ENCODE measurements around the gene SMARCA1. TPM values are rescaled to one million over a fixed set of nuclear protein-coding genes. Genes with fewer than 3 reads are reported as not detected.

The SMARCA1 gene, protein sequence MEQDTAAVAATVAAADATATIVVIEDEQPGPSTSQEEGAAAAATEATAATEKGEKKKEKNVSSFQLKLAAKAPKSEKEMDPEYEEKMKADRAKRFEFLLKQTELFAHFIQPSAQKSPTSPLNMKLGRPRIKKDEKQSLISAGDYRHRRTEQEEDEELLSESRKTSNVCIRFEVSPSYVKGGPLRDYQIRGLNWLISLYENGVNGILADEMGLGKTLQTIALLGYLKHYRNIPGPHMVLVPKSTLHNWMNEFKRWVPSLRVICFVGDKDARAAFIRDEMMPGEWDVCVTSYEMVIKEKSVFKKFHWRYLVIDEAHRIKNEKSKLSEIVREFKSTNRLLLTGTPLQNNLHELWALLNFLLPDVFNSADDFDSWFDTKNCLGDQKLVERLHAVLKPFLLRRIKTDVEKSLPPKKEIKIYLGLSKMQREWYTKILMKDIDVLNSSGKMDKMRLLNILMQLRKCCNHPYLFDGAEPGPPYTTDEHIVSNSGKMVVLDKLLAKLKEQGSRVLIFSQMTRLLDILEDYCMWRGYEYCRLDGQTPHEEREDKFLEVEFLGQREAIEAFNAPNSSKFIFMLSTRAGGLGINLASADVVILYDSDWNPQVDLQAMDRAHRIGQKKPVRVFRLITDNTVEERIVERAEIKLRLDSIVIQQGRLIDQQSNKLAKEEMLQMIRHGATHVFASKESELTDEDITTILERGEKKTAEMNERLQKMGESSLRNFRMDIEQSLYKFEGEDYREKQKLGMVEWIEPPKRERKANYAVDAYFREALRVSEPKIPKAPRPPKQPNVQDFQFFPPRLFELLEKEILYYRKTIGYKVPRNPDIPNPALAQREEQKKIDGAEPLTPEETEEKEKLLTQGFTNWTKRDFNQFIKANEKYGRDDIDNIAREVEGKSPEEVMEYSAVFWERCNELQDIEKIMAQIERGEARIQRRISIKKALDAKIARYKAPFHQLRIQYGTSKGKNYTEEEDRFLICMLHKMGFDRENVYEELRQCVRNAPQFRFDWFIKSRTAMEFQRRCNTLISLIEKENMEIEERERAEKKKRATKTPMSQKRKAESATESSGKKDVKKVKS
- total RNA-seq = 26.6 and 31.2 TPM in 2 replicates

DNA sequence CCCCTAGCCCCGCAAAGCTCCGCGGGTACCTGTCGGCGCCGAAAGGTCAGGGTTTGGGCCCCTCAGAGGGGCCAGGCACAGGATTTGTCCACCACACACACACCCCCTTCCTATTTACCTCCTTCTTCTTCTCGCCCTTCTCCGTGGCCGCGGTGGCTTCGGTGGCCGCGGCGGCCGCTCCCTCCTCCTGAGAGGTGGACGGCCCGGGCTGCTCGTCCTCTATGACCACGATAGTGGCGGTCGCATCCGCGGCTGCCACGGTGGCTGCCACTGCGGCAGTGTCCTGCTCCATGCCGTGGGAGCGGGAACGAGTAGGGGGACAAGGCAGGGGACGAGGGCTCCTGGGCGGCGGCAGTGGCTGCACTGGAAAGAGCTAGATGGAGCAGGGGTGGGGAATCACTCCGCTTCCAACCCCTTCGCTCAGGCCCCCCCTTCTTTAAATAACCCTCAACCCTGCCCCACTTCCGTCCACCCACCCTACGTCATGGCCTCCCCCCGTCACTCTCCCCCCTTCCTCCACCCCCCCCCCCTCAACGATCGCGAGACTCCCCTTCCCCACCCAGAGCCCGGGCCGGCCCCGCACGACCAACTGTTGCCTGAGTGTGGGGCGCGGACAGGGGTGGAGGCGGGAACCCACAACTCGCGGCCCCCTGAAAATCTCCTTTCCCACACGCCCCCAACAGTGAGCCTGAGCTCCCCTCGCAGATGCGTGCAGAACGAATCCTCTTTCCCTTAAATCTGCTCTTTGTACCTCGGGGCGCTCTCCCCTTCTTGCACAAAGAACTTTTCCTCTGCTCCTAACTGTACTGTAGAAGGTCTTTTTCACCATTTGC is at the start of gene SMARCA1:
Gene SMARCA1 (minus strand): TSS at position 412 of the 833 bp plus-strand sequence. CDS start 120 bp downstream, at position 292.

DNA sequence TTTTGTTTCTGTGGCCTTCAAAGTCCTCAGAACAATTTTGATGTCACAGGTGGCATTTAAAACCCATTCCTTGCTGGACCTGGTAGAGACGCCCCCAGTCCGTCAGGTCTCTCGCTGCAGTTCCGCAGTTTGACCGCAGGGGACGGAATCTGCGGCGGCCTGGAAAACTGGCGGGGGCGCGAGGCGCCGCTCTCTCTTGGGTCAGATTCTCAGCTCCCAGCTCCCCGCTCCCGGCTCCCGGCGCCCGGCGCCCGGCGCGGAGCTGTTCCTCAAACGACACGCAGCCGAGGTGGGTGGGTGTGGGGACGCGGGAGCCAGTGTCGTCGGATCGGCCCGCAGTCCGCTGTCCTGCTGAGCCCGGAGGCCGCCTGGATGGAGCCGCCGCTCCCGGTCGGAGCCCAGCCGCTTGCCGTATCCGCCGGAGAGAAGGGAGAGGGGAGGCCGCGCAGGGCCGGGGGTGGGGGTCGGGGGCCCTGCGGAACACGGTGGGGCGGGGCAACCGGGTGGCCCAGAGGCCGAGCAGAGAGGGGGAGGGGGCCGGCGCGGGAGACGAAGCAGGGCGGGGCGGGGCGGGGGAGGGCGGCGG is 16.9 kb upstream of the SMARCA1 start, which contains the start of gene OCRL:
Gene OCRL (plus strand): TSS at position 192 of the 586 bp plus-strand sequence. CDS start 181 bp downstream, at position 373.

Other genes with a start within 250 kb of the SMARCA1 start
- gene OCRL, start 16.8 kb upstream of the SMARCA1 start, total RNA-seq = 12.3 and 12.9 TPM in 2 replicates
- gene APLN, start 131.5 kb upstream of the SMARCA1 start, total RNA-seq = 47.1 and 149 TPM in 2 replicates
- not detected in 2 replicates for gene XPNPEP2, start 215.5 kb upstream of the SMARCA1 start, total RNA-seq

All from epithelial cell of umbilical artery (primary cell).